Measurements from ENCODE around the gene BIRC5.

Gene BIRC5

GRCh38 chr17:78272914-78273258 is 58.8 kb downstream of the BIRC5 start:
- no peak for DNase-seq (ENCODE audit: low read depth in 2 of 2)

GRCh38 chr17:78273813-78274212 is 59.8 kb downstream of the BIRC5 start:
- no peak for DNase-seq (ENCODE audit: low read depth in 2 of 2)
